Activated CD8-positive, alpha-beta T cell treated with anti-CD3 and anti-CD28 coated beads for 36 hours (primary cell): ENCODE results near the gene SPINT1. TPM values are rescaled to one million over a fixed set of nuclear protein-coding genes. Genes with fewer than 3 reads are reported as not detected.

Experiments
- ATAC-seq: fragments of 200-7000 bp; cut with Tn5 transposase; one replicate; pipeline ENCODE4 v1.10.0; 2021; ENCODE audit warnings: mild to moderate bottlenecking, moderate library complexity
- CTCF ChIA-PET: fragments of 350-600 bp; sonication (Branson Sonifier 250); formaldehyde crosslinking; loops from one replicate; lab custom pipeline; 2021; ENCODE audit warnings: antibody characterized with exemption; lab: Charles Lee
- POLR2A ChIA-PET: fragments of 350-600 bp; sonication (Branson Sonifier 250); formaldehyde crosslinking; loops from one replicate; lab custom pipeline; 2021; ENCODE audit warnings: antibody characterized with exemption; lab: Charles Lee
- DNase-seq: peaks from one replicate; pipeline ENCODE4 v3.0.0-alpha.2; 2020
- H3K27ac Mint-ChIP-seq: one replicate; pipeline ENCODE4 v1.8.0; 2021; ENCODE audit warnings: mild to moderate bottlenecking, mixed read lengths
- H3K27me3 Mint-ChIP-seq: one replicate; pipeline ENCODE4 v1.8.0; 2021; ENCODE audit warnings: mixed read lengths
- H3K36me3 Mint-ChIP-seq: one replicate; pipeline ENCODE4 v1.8.0; 2021; ENCODE audit warnings: low read depth, mixed read lengths
- H3K4me1 Mint-ChIP-seq: one replicate; pipeline ENCODE4 v1.8.0; 2021; ENCODE audit warnings: low read depth, mixed read lengths
- H3K4me3 Mint-ChIP-seq: one replicate; pipeline ENCODE4 v1.8.0; 2021; ENCODE audit warnings: mild to moderate bottlenecking, moderate library complexity, mixed read lengths
- H3K9me3 Mint-ChIP-seq: one replicate; pipeline ENCODE4 v1.8.0; 2021; ENCODE audit warnings: mixed read lengths
- intact Hi-C: fragments of 100-400 bp; cut with micrococcal nuclease; formaldehyde crosslinking; loops from one replicate; pipeline ENCODE4 v1.10.0; 2022
- total RNA-seq, 2 experiments: library from RNA; stranded (reverse); gene quantifications; one replicate each; pipeline ENCODE4 v1.2.3, GENCODE V29; 2021
- TF ChIP-seq, protein P1 (sequence below): fragments of 200-600 bp; IDR thresholded peaks from one replicate; pipeline ENCODE4 v1.8.0; 2022; ENCODE audit warnings: antibody characterized with exemption, mild to moderate bottlenecking

The SPINT1 gene
- total RNA-seq, 2 experiments from 2014 or later = 6.3 to 6.5 TPM

DNA sequence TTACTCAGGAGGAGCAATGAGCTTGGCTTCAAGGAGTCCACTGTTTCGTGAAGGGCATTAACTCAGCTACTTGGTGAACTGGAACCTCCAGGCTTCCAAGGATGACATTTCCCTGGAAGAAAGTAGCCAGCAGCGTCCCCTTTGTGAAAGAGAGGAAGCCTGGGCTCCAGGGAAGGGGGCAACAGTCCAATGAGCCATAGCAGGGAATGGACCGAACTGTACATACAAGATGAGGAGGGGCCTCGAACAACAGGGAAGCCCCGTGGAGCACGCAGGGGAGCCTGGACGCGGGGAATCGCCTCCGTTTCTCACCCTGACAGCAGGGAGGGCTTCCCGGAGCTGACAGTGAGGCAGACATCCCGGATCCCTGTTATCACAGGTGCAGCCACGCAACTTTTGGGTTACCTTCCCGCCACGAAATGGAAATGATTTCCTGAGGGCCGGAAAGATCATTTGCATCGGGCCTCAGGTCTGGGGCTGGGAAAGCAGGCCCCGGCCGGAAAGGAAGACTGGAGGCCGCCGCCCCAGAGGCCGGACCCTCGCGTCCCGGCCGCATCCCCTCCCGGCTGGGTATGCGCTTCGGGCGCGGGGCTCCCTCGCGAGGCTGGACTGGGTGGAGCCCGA lies 475 bp upstream of the SPINT1 start:
- DNase-seq (no peak), ATAC-seq (no peak)
- Mint-ChIP-seq H3K9me3 (no peaks in the 10 kb centered on the region), H3K27ac (no peak overlapping the region), H3K4me1 (peaks cover 11% of the 10 kb centered on the region), H3K36me3 (peaks cover 2% of the 10 kb centered on the region), H3K27me3 (peaks cover 16% of the 10 kb centered on the region), H3K4me3 (peak overlapping the region; percentile 65)
- TF ChIP-seq, protein P1, sequence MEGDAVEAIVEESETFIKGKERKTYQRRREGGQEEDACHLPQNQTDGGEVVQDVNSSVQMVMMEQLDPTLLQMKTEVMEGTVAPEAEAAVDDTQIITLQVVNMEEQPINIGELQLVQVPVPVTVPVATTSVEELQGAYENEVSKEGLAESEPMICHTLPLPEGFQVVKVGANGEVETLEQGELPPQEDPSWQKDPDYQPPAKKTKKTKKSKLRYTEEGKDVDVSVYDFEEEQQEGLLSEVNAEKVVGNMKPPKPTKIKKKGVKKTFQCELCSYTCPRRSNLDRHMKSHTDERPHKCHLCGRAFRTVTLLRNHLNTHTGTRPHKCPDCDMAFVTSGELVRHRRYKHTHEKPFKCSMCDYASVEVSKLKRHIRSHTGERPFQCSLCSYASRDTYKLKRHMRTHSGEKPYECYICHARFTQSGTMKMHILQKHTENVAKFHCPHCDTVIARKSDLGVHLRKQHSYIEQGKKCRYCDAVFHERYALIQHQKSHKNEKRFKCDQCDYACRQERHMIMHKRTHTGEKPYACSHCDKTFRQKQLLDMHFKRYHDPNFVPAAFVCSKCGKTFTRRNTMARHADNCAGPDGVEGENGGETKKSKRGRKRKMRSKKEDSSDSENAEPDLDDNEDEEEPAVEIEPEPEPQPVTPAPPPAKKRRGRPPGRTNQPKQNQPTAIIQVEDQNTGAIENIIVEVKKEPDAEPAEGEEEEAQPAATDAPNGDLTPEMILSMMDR = no peak
- CTCF ChIA-PET = interaction anchor here (1.0 to 6.3 kb wide), 11 partner anchors 12 to 164 kb away, joined by 3 to 65 read pairs (median 4); partner anchors contain the start of genes C15orf62, RHOV and VPS18
- intact Hi-C loops = no loop called here
- POLR2A ChIA-PET = interaction anchor here (0.8 to 2.9 kb wide), 4 partner anchors 11 to 140 kb away, joined by 3 to 8 read pairs (median 4); no protein-coding TSS in a partner anchor

DNA sequence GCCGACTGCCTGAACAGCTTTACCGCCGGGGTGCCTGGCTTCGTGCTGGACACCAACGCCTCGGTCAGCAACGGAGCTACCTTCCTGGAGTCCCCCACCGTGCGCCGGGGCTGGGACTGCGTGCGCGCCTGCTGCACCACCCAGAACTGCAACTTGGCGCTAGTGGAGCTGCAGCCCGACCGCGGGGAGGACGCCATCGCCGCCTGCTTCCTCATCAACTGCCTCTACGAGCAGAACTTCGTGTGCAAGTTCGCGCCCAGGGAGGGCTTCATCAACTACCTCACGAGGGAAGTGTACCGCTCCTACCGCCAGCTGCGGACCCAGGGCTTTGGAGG lies 815 bp downstream of the SPINT1 start:
- peaks cover 16% of the 10 kb centered on the region for H3K27me3 Mint-ChIP-seq
- peak; percentile 45 for ATAC-seq
- peak overlapping the region; percentile 84 for H3K4me3 Mint-ChIP-seq
- intact Hi-C loops = no loop called here
- H3K27ac Mint-ChIP-seq = no peak overlapping the region
- peaks cover 11% of the 10 kb centered on the region for H3K4me1 Mint-ChIP-seq
- H3K9me3 Mint-ChIP-seq = no peaks in the 10 kb centered on the region
- peaks cover 2% of the 10 kb centered on the region for H3K36me3 Mint-ChIP-seq
- CTCF ChIA-PET = interaction anchor here (1.4 to 6.3 kb wide), 7 partner anchors 13 to 165 kb away, joined by 3 to 65 read pairs (median 6); partner anchors contain the start of genes RHOV and VPS18
- peak; percentile 61 for DNase-seq
- TF ChIP-seq, protein P1 = no peak
- POLR2A ChIA-PET = interaction anchor here (1.2 to 2.9 kb wide), 4 partner anchors 10 to 49 kb away, joined by 4 to 8 read pairs (median 6); partner anchors contain the start of gene VPS18

DNA sequence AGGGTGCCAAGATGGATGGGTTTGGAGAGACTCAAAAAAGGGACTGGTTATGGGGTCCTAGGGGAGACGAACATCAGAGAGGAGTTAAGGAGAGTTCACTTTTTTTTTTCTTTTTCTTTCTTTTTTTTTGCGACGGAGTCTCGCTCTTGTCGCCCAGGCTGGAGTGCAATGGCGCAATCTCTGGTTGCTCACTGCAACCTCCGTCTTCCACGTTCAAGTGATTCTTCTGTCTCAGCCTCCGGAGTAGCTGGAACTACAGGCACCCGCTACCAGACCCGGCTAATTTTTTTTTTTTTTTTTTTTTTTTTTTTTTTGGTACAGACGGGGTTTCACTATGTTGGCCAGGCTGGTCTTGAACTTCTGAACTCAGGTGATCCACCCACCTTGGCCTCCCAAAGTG lies 1.2 kb downstream of the SPINT1 start:
- CTCF ChIA-PET = interaction anchor here (1.5 to 6.3 kb wide), 6 partner anchors 13 to 165 kb away, joined by 3 to 65 read pairs (median 6); partner anchors contain the start of gene RHOV
- intact Hi-C loops = no loop called here
- DNase-seq = no peak
- Mint-ChIP-seq H3K4me3 (peak overlapping the region; percentile 84), H3K27ac (no peak overlapping the region), H3K27me3 (peaks cover 16% of the 10 kb centered on the region), H3K9me3 (no peaks in the 10 kb centered on the region), H3K36me3 (peaks cover 2% of the 10 kb centered on the region), H3K4me1 (peaks cover 11% of the 10 kb centered on the region)
- POLR2A ChIA-PET = interaction anchor here (1.2 to 2.9 kb wide), 3 partner anchors 10 to 49 kb away, joined by 5 to 8 read pairs (median 6); partner anchors contain the start of gene VPS18
- ATAC-seq = no peak
- TF ChIP-seq, protein P1 = no peak

DNA sequence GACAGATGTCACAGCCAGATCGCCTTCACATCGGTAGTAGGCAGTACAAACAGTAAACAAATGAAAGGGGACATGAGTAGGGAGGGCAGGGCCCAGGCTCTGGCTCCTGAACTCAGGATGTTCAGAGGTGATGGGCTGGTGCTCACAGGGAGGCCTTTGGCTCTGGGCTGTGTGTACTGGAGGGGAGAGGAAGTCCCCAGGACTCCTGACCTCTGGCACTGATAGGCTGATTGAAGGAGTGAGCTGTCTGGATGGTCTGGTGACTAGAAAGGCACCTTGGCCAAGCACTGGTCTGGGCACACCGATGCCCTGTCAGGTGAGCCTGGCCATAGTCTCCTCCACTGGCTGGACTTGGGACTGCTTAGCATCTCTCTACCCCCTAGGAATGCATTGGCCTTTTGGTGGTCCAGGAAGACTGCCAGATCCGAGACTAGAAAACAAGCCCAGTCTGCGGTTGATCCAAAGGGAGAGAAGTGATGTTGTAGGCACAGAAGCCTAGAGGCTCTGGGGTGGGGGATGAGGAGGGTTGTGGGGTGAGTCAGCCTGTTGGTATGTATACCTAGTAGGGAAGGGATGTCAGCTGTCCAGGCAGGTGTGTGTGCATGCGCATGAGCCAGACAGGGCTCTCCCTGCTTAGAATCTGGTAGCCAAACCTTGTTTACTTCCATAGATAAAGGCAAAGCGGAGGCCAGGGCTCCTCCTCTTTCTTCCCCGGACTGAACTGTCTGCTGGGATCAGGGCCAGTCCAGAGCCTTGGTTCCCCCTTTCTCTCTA lies 1.9 kb downstream of the SPINT1 start:
- no peaks in the 10 kb centered on the region for H3K9me3 Mint-ChIP-seq
- TF ChIP-seq, protein P1 = no peak
- peaks cover 2% of the 10 kb centered on the region for H3K36me3 Mint-ChIP-seq
- peak overlapping the region; percentile 84 for H3K4me3 Mint-ChIP-seq
- H3K27me3 Mint-ChIP-seq = peaks cover 16% of the 10 kb centered on the region
- no peak overlapping the region for H3K27ac Mint-ChIP-seq
- no peak for DNase-seq
- intact Hi-C loops = no loop called here
- CTCF ChIA-PET = interaction anchor here (2.8 to 6.3 kb wide), 3 partner anchors 12 to 58 kb away, joined by 6 to 65 read pairs (median 9); partner anchors contain the start of gene RHOV
- no peak for ATAC-seq
- peaks cover 11% of the 10 kb centered on the region for H3K4me1 Mint-ChIP-seq
- POLR2A ChIA-PET = interaction anchor here (1.0 to 2.9 kb wide), 2 partner anchors 9 to 27 kb away, joined by 5 to 8 read pairs; no protein-coding TSS in a partner anchor
